Measurements from ENCODE around the gene FAM78B. TPM values are rescaled to one million over a fixed set of nuclear protein-coding genes. Genes with fewer than 3 reads are reported as not detected.

Gene FAM78B
- polyA plus RNA-seq, 1 experiment = 0.25 TPM

- H3K36me3 ChIP-seq (ENCODE audit: control insufficient read depth, insufficient read depth, low read length) = no peaks in the 10 kb centered on the region
- no peak for TF ChIP-seq CTCF (IDR thresholded peaks at IDR 0.05; ENCODE audit: insufficient read depth, low read depth, low read length)
- no peaks in the 10 kb centered on the region for H3K27me3 ChIP-seq (ENCODE audit: control insufficient read depth, insufficient read depth, low read length)
- ChIA-PET POLR2A (no interaction called here), CTCF (no interaction called here)
- no peak overlapping the region for H3K4me3 ChIP-seq (ENCODE audit: low read depth, low read length)
- DNase-seq (ENCODE audit: low read depth) = no peak
These were observed 97.4 kb downstream of the FAM78B start for GRCh38 chr1:166069390-166069789.

- ChIA-PET POLR2A (no interaction called here), CTCF (no interaction called here)
- DNase-seq (ENCODE audit: low read depth) = no peak
- TF ChIP-seq CTCF (IDR thresholded peaks at IDR 0.05; ENCODE audit: insufficient read depth, low read depth, low read length) = no peak
- no peaks in the 10 kb centered on the region for H3K36me3 ChIP-seq (ENCODE audit: control insufficient read depth, insufficient read depth, low read length)
- no peak overlapping the region for H3K4me3 ChIP-seq (ENCODE audit: low read depth, low read length)
- no peaks in the 10 kb centered on the region for H3K27me3 ChIP-seq (ENCODE audit: control insufficient read depth, insufficient read depth, low read length)
These were observed 100.7 kb downstream of the FAM78B start for GRCh38 chr1:166066107-166066506.

- no peak for DNase-seq (ENCODE audit: low read depth)
- ChIA-PET POLR2A (no interaction called here), CTCF (no interaction called here)
- Histone ChIP-seq H3K36me3 (ENCODE audit: control insufficient read depth, insufficient read depth, low read length) (no peaks in the 10 kb centered on the region), H3K4me3 (ENCODE audit: low read depth, low read length) (no peak overlapping the region), H3K27me3 (ENCODE audit: control insufficient read depth, insufficient read depth, low read length) (no peaks in the 10 kb centered on the region)
- no peak for TF ChIP-seq CTCF (IDR thresholded peaks at IDR 0.05; ENCODE audit: insufficient read depth, low read depth, low read length)
These were observed 101.8 kb downstream of the FAM78B start for GRCh38 chr1:166064951-166065350.

GRCh38 chr1:166064313-166064926 lies 102.4 kb downstream of the FAM78B start:
- no peak for TF ChIP-seq CTCF (IDR thresholded peaks at IDR 0.05; ENCODE audit: insufficient read depth, low read depth, low read length)
- ChIA-PET CTCF (no interaction called here), POLR2A (no interaction called here)
- Histone ChIP-seq H3K36me3 (ENCODE audit: control insufficient read depth, insufficient read depth, low read length) (no peaks in the 10 kb centered on the region), H3K27me3 (ENCODE audit: control insufficient read depth, insufficient read depth, low read length) (no peaks in the 10 kb centered on the region), H3K4me3 (ENCODE audit: low read depth, low read length) (no peak overlapping the region)
- no peak for DNase-seq (ENCODE audit: low read depth)

- no peak for TF ChIP-seq CTCF (IDR thresholded peaks at IDR 0.05; ENCODE audit: insufficient read depth, low read depth, low read length)
- no peaks in the 10 kb centered on the region for H3K27me3 ChIP-seq (ENCODE audit: control insufficient read depth, insufficient read depth, low read length)
- ChIA-PET POLR2A (no interaction called here), CTCF (no interaction called here)
- no peak for DNase-seq (ENCODE audit: low read depth)
- no peak overlapping the region for H3K4me3 ChIP-seq (ENCODE audit: low read depth, low read length)
- no peaks in the 10 kb centered on the region for H3K36me3 ChIP-seq (ENCODE audit: control insufficient read depth, insufficient read depth, low read length)
These were observed 103.1 kb downstream of the FAM78B start for GRCh38 chr1:166063701-166064100.

All from BJ (cell line).